SK-N-MC (cell line): Measurements from ENCODE around the gene GULP1.

ENCODE experiments used
- EZH2 ChIP-seq: fragments of 200-600 bp; sonication (generic); IDR thresholded peaks from one replicate; pipeline ENCODE4 v1.6.1; 2017; ENCODE audit warnings: antibody characterized with exemption
- POLR2AphosphoS5 ChIP-seq: IDR thresholded peaks from 2 replicates; pipeline ENCODE4 v1.6.1; 2012; ENCODE audit warnings: mild to moderate bottlenecking, low read depth, low read length, borderline replicate concordance

GRCh38 chr2:188322569-188323551 is 31.2 kb downstream of the GULP1 start:
- TF ChIP-seq POLR2AphosphoS5 (no peak), EZH2 (no peak)
